ENCODE measurements around the gene TMEM266. TPM values are rescaled to one million over a fixed set of nuclear protein-coding genes. Genes with fewer than 3 reads are reported as not detected.

The TMEM266 gene
- total RNA-seq, 2 experiments from 2014 or later: 0.11 TPM; not detected in 1

- intact Hi-C loops (cut with micrococcal nuclease): no loop called here
- DNase-seq (no peak), ATAC-seq (no peak)
- Mint-ChIP-seq H3K4me3 (no peak overlapping the region), H3K9me3 (peaks cover 3% of the 10 kb centered on the region), H3K4me1 (ENCODE audit: low read depth) (peaks cover 3% of the 10 kb centered on the region), H3K36me3 (ENCODE audit: low read depth) (peaks cover 14% of the 10 kb centered on the region), H3K27ac (no peak overlapping the region), H3K27me3 (no peaks in the 10 kb centered on the region)
- ChIA-PET POLR2A (no interaction called here), CTCF (interaction anchor here (1.4 kb wide), 1 partner anchor 33 kb away, joined by 3 read pairs; no protein-coding TSS in a partner anchor)
- TF ChIP-seq CTCF (IDR thresholded peaks at IDR 0.05): no peak
Observed at GRCh38 chr15:76253691-76254473, 194.1 kb downstream of the TMEM266 start.

Other genes with a start within 250 kb of the TMEM266 start
- gene UBE2Q2, start 216.5 kb upstream of the TMEM266 start, total RNA-seq: 10 to 100 TPM; 19.4 to 20.0 TPM
- 10 to 100 TPM; 64.8 to 66.2 TPM for gene FBXO22, start 156.1 kb upstream of the TMEM266 start, total RNA-seq
- not detected for gene NRG4, start 47.6 kb upstream of the TMEM266 start, total RNA-seq